HG02973 (cell line): ENCODE measurements around the gene LRRC8B.
"Not testable (repeated sequence)": the region's sequence is repeated elsewhere in the genome, so short reads cannot be mapped to it uniquely, and the experiment has no call there.

Experiments used
- ATAC-seq: cut with Tn5 transposase; IDR thresholded peaks from one replicate; pipeline ENCODE4 v1.9.1; 2021; ENCODE audit warnings: moderate library complexity; ENCODE audit not compliant: unreplicated experiment

Gene LRRC8B

GRCh38 chr1:89578946-89579684, 54.5 kb downstream of the LRRC8B start:
- no peak for ATAC-seq

- no peak for ATAC-seq
These were observed 55.4 kb downstream of the LRRC8B start for GRCh38 chr1:89580036-89580435.

- ATAC-seq = no peak
These were observed 57.2 kb downstream of the LRRC8B start for GRCh38 chr1:89581859-89582258.

DNA sequence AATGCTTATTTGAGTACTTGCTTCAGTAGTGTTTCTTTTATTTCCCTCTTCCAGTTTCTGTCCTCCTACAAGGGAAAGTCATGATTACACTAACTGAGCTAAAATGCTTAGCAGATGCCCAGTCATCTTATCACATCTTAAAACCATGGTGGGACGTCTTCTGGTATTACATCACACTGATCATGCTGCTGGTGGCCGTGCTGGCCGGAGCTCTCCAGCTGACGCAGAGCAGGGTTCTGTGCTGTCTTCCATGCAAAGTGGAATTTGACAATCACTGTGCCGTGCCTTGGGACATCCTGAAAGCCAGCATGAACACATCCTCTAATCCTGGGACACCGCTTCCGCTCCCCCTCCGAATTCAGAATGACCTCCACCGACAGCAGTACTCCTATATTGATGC, 57.9 kb downstream of the LRRC8B start:
- no peak for ATAC-seq

- ATAC-seq = no peak
These were observed 59.6 kb downstream of the LRRC8B start for GRCh38 chr1:89584211-89584610.

GRCh38 chr1:89584781-89585180, 60.2 kb downstream of the LRRC8B start:
- ATAC-seq = no peak

- no peak for ATAC-seq
These were observed 63.1 kb downstream of the LRRC8B start for GRCh38 chr1:89587729-89588161.

DNA sequence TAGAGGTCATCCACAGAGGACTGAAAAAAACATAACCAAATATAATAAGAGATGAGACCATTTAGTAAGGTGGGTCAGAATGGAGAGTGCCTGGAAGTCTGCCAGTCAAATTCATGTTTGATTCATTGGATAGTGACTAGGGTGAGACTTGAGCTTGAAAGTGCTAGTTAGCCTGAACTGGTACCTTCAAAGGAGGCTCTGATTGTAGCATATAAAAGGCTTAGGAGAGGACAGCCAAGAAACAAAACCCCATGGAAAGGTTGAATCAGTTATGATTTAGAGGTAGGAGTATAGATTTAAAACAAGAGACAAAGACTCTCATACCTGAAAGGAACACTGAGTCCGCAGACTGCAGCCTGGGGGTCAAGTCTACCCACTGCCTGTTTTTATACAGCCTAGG, 63.9 kb downstream of the LRRC8B start:
- no peak for ATAC-seq

DNA sequence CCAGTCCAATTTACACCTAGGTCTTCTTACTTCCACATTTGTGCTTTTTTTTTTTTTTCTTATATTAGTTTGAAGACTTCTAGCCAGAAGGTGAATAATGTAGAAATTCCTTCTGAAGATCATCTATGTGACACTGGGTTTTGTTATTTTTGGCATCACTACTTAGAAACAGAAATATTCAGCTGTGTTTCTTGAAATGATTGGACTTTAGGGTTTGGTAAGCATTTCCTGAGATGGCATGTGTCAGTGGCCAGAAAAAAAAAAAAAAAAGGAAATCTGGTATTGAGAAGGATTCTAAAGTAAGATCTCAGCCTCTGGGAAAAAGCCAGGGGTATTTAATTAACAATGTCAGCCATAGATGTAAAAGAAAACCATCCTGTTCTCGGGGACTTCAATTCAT, 64.9 kb downstream of the LRRC8B start:
- no peak for ATAC-seq

DNA sequence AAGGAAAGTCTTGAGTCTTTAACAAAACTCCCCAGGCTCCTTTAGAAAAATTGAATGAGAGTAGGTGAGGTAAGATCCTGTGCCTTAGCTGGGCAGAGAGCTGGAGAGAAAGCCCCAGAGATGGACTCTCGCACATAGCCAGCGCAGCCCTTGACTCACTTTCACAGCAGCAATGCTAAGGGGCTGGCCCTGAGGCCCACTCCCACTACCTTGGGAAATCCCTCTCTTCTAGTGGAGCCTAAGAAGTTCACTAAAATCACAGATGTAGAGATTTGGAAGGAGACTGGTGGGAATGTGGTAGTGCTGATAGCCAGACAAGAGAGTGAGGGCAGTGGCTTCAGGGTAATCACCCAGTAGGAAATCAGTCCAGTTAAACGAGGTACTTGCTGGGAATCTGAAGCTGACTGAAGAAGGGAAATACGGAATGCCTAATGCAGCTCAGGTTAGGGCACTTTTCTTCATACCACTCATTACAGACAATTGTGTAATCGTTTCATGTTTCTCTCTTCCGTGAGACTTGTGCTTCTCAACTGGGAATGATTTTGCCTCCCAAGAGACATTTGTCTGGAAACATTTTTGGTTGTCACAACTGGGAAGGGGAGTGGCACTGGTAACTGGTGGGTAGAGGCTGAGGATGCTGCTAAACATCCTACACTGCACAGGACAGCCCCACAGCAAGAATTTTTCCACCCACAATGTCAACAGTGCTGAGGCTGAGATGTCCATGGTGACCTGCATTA, 65.9 kb downstream of the LRRC8B start:
- ATAC-seq = no peak

- not testable (repeated sequence) for ATAC-seq
These were observed 68.3 kb downstream of the LRRC8B start for GRCh38 chr1:89592861-89593302.

- no peak for ATAC-seq
These were observed 69.6 kb downstream of the LRRC8B start for GRCh38 chr1:89594096-89594740.

- ATAC-seq = no peak
These were observed 72.1 kb downstream of the LRRC8B start for GRCh38 chr1:89596698-89597097.

DNA sequence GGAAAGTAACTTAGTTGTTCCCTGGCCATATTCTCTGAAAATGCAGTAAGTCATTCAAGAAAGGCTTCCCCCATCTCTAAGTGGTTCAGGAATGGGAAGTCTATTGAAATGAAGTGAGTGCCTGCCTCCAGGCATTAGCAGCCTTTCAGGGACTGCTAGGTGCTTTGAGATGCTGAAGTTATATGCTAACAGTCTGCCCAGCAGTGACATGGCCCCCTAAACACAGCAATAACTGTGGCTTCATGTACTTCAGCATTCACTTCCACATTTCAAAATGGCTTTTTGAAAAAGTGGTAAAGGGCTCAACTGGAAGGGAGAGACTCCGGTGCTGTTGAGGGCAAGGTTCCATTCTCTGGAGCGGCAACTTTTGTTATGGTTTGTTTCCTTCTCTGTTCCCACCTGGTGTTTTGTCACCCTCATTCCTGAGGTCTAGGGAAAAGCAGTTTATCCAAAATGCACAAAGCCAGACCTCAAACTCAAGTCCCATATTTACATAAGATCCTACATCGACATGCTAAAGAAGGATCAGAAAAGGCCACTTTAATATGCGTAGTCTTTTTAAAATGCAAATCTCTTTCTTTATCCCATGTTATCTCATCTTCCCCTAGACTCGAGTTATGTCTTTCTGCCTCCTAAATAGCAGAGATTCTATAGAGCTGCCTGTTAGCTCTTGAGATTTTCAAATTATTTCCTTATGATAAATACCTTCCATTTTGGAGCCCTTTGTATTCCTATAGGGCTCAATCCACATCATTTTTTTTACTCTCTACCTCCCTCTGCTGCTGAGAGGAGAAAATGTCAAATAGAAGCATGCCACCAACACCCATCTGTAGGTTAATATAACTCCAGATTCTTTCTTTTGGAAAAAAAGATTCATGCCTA, 74.1 kb downstream of the LRRC8B start:
- ATAC-seq = no peak

DNA sequence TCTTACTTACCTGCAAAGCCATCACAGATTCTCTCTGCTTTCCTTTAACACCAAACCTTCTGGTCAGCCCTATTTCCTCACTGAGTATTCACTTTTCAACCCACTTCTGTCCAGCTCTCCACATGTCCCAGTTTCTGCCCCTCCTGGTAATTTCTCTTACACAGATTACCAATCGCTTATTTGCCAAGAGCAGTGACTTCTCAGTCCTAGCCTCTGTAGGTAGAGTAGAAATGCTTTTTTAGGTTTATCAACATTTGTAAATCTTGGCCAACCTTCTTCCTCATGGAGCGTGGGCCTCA, 74.7 kb downstream of the LRRC8B start:
- no peak for ATAC-seq

DNA sequence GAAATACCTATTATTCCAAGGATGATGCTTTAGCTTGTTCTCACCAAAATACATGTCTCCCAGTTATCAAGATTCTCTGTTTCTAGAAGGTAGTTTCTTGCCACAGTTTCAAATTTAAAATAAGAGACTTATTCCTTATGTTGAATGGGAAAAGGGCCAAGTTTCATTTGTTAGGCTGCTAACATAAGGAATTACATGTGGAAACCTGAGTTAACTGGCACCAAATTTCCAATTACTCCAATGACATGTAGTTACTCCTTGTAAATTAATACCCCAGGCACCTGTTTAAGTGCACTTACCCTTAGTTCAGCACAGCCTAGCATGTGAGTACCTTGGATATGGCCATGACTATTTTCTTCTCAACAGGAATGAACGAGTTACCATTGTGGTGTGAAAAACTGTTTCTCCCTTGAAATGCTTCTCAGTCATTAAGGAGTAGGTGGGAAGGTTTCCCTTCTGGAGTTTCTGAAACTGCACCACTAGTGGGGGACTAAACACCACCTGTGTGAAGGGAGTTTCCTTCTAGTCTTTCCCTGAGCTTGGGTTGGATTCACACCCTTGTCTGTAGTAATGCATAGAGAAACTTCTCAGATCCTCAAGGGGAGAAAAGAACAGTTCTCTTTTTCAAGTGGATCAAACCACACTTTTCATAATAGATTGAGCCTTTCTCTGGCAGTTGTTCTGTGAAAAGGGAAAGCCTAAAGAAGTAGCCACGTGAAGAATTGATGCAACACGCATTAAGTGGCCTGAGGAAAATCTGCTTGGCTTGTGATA, 76.0 kb downstream of the LRRC8B start:
- no peak for ATAC-seq

DNA sequence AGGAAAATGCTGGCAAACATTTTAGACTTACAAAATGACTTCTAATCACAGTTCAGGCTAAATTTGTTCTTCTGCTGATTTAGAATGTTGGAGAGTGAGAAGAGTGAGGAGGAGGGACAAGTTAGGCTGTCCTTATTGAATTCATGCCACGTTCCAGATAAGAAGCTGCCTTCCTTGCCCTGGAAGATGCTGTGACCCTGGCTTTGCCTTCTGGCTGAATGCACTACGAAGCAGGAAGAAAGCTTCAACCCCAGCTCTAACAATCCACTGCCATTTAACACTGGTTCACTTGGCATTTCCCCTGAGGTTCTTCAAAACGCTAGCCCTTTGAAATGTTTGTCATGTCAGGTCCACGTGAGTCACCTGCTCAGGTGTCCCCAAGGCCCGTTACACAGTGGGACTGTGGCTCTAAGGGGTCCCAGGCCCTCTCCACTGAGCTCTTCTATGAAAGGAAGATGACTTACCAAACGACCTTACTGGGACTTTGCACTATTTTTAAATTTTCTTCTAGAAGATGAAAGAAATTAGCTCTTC, 78.3 kb downstream of the LRRC8B start:
- no peak for ATAC-seq

DNA sequence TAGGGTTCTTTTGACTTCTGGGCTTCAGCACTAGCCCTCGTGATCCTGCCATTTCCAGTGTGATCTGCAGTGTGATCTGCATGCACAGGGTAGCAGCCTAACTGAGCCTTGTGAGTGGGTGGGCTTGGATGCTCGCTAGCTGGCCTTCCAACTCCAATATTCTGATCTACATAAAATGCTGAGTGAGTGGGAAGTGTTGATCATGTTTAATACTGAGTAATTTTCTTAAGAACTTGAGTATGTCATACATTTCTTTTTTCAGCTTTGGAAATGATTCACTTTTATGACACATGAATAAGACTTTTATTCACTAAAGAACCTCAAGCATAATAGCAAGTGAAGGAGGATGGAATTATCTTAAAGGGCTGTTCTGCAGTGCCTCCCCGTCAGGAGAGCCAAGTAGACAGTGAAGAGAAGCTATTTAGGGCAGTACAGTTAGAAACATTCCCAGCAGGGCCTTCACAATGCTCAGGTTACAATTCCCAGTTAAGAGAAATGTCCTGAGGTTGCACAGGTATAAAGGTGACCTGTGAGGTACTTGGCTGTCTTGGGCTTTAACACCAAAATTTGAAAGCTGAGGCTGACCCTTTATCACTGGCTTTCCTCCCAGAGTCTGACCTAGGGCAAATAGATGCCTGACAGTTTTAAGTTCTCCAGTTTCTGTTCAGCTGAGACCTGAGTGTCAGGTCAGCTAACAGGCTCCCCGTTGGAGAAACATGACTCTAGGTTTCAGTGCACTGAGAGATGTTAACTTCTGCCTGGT, 79.2 kb downstream of the LRRC8B start:
- no peak for ATAC-seq

DNA sequence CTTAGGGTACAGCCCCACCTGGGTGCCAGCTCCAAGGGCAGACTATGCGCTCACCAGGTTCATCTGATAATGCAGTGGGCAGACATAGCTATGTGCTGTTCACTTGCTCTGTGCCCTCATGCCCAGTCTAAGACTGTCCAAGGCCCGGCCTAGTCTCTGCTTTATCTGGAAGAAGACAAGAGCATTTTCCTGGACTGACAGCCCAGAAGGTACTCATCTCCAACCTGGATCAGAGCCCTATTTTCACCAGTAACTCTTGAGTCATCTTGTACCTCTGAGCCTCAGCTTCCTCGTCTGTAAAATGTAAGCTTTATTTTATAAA, 79.7 kb downstream of the LRRC8B start:
- no peak for ATAC-seq

DNA sequence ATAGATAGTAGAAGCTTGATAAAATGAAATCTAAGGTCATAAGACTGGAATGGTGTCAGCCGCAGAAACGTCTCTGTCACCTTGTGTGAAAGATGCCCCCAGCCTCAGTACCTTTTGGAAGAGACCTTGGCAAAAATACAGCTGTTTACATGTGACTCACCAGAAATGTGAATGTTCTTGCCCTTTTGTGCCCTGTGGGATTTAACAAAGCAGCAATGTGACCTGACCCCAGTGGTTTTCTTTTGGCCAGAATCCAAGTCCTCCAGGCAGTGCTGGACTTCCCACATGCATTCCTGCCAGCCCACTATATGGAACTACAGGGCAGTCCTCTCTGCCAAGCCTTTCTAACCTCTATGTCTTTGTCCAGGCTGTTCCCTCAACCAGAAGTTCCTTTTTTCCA, 81.1 kb downstream of the LRRC8B start:
- no peak for ATAC-seq
